SK-N-SH treated with all-trans-retinoic acid at 6 μM for 48 hours (cell line): ENCODE data around the gene POLK.

Experiments
- ARNTL ChIP-seq: fragments of 450-650 bp; formaldehyde crosslinking; IDR thresholded peaks from 2 replicates; pipeline ENCODE4 v1.5.0; 2020; ENCODE audit warnings: low read depth, mild to moderate bottlenecking, moderate library complexity, borderline replicate concordance
- BACH2 ChIP-seq: fragments of 250-450 bp; sonication (Bioruptor Pico); IDR thresholded peaks from 2 replicates; pipeline ENCODE4 v1.9.0; 2021; ENCODE audit warnings: mild to moderate bottlenecking, borderline replicate concordance
- CSRNP3 ChIP-seq: fragments of 250-450 bp; sonication (Bioruptor Pico); IDR thresholded peaks from 2 replicates; pipeline ENCODE4 v1.5.1; 2021; ENCODE audit warnings: mild to moderate bottlenecking, moderate library complexity
- GLIS3 ChIP-seq: fragments of 250-450 bp; sonication (Bioruptor Pico); IDR thresholded peaks from 2 replicates; pipeline ENCODE4 v1.5.0; 2020; ENCODE audit warnings: mild to moderate bottlenecking, moderate library complexity
- SNAI2 ChIP-seq: fragments of 250-450 bp; sonication (Bioruptor Pico); IDR thresholded peaks from 2 replicates; pipeline ENCODE4 v1.5.0; 2020; ENCODE audit warnings: mild to moderate bottlenecking, moderate library complexity
- TSHZ2 ChIP-seq: fragments of 250-450 bp; sonication (Bioruptor Pico); IDR thresholded peaks from 2 replicates; pipeline ENCODE4 v1.5.0; 2020; ENCODE audit warnings: mild to moderate bottlenecking, moderate library complexity
- ZFP3 ChIP-seq: fragments of 250-450 bp; sonication (Bioruptor Pico); IDR thresholded peaks from 2 replicates; pipeline ENCODE4 v1.5.0; 2020; ENCODE audit warnings: mild to moderate bottlenecking, moderate library complexity
- ZFP30 ChIP-seq: fragments of 450-650 bp; formaldehyde crosslinking; IDR thresholded peaks from 2 replicates; pipeline ENCODE4 v1.5.0; 2022; ENCODE audit warnings: mild to moderate bottlenecking, moderate library complexity
- ZNF565 ChIP-seq: fragments of 450-650 bp; formaldehyde crosslinking; conservative IDR thresholded peaks from 2 replicates; pipeline ENCODE4 v1.5.0; 2020; ENCODE audit warnings: low read depth, mild to moderate bottlenecking, moderate library complexity

GRCh38 chr5:75632321-75632720, 120.6 kb downstream of the POLK start:
- no peak for TF ChIP-seq ZFP30 (CRISPR knock-in tag)
- no peak for TF ChIP-seq SNAI2 (CRISPR knock-in tag)
- TF ChIP-seq BACH2 (CRISPR knock-in tag): no peak
- no peak for TF ChIP-seq GLIS3 (CRISPR knock-in tag)
- no peak for TF ChIP-seq ZNF565 (CRISPR knock-in tag)
- TF ChIP-seq ARNTL (CRISPR knock-in tag): no peak
- TF ChIP-seq CSRNP3 (CRISPR knock-in tag): no peak
- no peak for TF ChIP-seq TSHZ2 (CRISPR knock-in tag)
- TF ChIP-seq ZFP3 (CRISPR knock-in tag): no peak
